H1 (cell line): ENCODE measurements around the gene LCN9. TPM values are rescaled to one million over a fixed set of nuclear protein-coding genes. Genes with fewer than 3 reads are reported as not detected.

ENCODE experiments used
- CTCF ChIA-PET: fragments of 300-600 bp; sonication (Branson Sonifier 250); formaldehyde crosslinking; loops from one replicate; lab custom pipeline; 2021; ENCODE audit not compliant: partially characterized antibody; lab: Charles Lee
- POLR2A ChIA-PET: fragments of 300-600 bp; sonication (Branson Sonifier 250); formaldehyde crosslinking; loops from one replicate; lab custom pipeline; 2021; ENCODE audit warnings: inconsistent platforms; ENCODE audit not compliant: partially characterized antibody; lab: Charles Lee
- DNase-seq, 2 experiments: peaks; one replicate each; pipeline versions ENCODE4 v3.0.0 to v3.0.0-alpha.2; 2010 to 2022; ENCODE audit warnings: low spot score in 2 of 2, low read depth in 1 of 2, mixed read lengths in 1 of 2
- FAIRE-seq: peaks from 2 replicates; lab custom pipeline; 2011; peaks lifted over from hg19 to GRCh38; lab: Jason Lieb, UNC
- H2AFZ ChIP-seq: 2 replicates; pipeline ENCODE4 v1.8.1; 2012; ENCODE audit warnings: low read length, inconsistent platforms
- H2AK5ac ChIP-seq: 2 replicates; pipeline ENCODE4 v1.6.1; 2013; ENCODE audit warnings: low read depth, low read length
- H2BK120ac ChIP-seq: replicated peaks from 2 replicates; pipeline ENCODE3; 2013; ENCODE audit warnings: low read depth, low read length, inconsistent platforms
- H2BK12ac ChIP-seq: 2 replicates; pipeline ENCODE4 v1.6.1; 2013; ENCODE audit warnings: low read depth, low read length
- H2BK15ac ChIP-seq: 2 replicates; pipeline ENCODE4 v1.6.1; 2013; ENCODE audit warnings: low read length
- H2BK20ac ChIP-seq: 2 replicates; pipeline ENCODE4 v1.6.1; 2013; ENCODE audit warnings: low read length
- H2BK5ac ChIP-seq: 2 replicates; pipeline ENCODE4 v1.6.1; 2013; ENCODE audit warnings: low read depth, low read length
- H3K14ac ChIP-seq: 2 replicates; pipeline ENCODE4 v1.6.1; 2013; ENCODE audit warnings: inconsistent platforms; ENCODE audit not compliant: insufficient read length
- H3K18ac ChIP-seq: 2 replicates; pipeline ENCODE4 v1.6.1; 2013; ENCODE audit warnings: low read length; ENCODE audit errors: extremely low read depth
- H3K23ac ChIP-seq: 2 replicates; pipeline ENCODE4 v1.6.1; 2013; ENCODE audit warnings: inconsistent platforms; ENCODE audit not compliant: insufficient read length
- H3K23me2 ChIP-seq: 2 replicates; pipeline ENCODE4 v1.6.1; 2013; ENCODE audit warnings: low read depth, low read length
- H3K27ac ChIP-seq: 2 replicates; pipeline ENCODE4 v1.6.1; 2011; ENCODE audit warnings: low read depth, low read length, inconsistent platforms
- H3K27me3 ChIP-seq, 4 experiments: replicated peaks in 1 of 4; 1 replicate in 1 of 4; 2 replicates in 3 of 4; pipeline versions ENCODE4 v1.6.1 to v1.8.1; 2011 to 2013; ENCODE audit warnings: low read length in 3 of 4, mild to moderate bottlenecking in 3 of 4, inconsistent platforms in 2 of 4, mixed read lengths in 2 of 4, moderate library complexity in 1 of 4; ENCODE audit not compliant: control insufficient read depth in 3 of 4, insufficient read depth in 3 of 4; ENCODE audit errors: extremely low read depth in 1 of 4
- H3K36me3 ChIP-seq, 4 experiments: 2 replicates each; pipeline versions ENCODE4 v1.6.1 to v1.8.1; 2011 to 2013; ENCODE audit warnings: mild to moderate bottlenecking in 4 of 4, low read length in 3 of 4, moderate library complexity in 2 of 4, control low read depth in 1 of 4, inconsistent platforms in 1 of 4; ENCODE audit not compliant: insufficient read depth in 4 of 4, control insufficient read depth in 2 of 4
- H3K4ac ChIP-seq: replicated peaks from 2 replicates; pipeline ENCODE3; 2013; ENCODE audit warnings: low read length, low read depth, mixed read lengths, inconsistent platforms; ENCODE audit not compliant: insufficient read length
- H3K4me1 ChIP-seq, 4 experiments: replicated peaks in 1 of 4; 1 replicate in 1 of 4; 2 replicates in 3 of 4; pipeline versions ENCODE4 v1.6.1 to v1.8.1; 2011 to 2013; ENCODE audit warnings: low read length in 3 of 4, inconsistent platforms in 2 of 4, mixed read lengths in 1 of 4; ENCODE audit not compliant: insufficient read depth in 4 of 4, control insufficient read depth in 3 of 4
- H3K4me2 ChIP-seq, 2 experiments: 2 replicates each; pipeline versions ENCODE4 v1.6.1 to v1.8.1; 2011 to 2013; ENCODE audit warnings: low read depth in 2 of 2, low read length in 2 of 2, control low read depth in 1 of 2, inconsistent platforms in 1 of 2, mild to moderate bottlenecking in 1 of 2; ENCODE audit not compliant: insufficient read depth in 1 of 2
- H3K4me3 ChIP-seq, 4 experiments: fragments of 200-600, 300-600 bp in 1 of 4; sonication (generic), shearing (Covaris generic), sonication (Bioruptor Twin) in 1 of 4; 2 replicates each; pipeline versions ENCODE4 v1.5.1 to v1.8.1; 2011 to 2016; ENCODE audit warnings: low read length in 4 of 4, low read depth in 3 of 4, control low read depth in 2 of 4, inconsistent platforms in 2 of 4, mild to moderate bottlenecking in 2 of 4, mixed read lengths in 1 of 4, moderate library complexity in 1 of 4; ENCODE audit not compliant: insufficient read depth in 2 of 4; ENCODE audit errors: extremely low read depth in 1 of 4
- H3K56ac ChIP-seq: replicated peaks from 2 replicates; pipeline ENCODE3; 2013; ENCODE audit warnings: low read depth, mild to moderate bottlenecking, mixed read lengths, low read length, inconsistent platforms; ENCODE audit not compliant: insufficient read length
- H3K79me1 ChIP-seq: 2 replicates; pipeline ENCODE4 v1.6.1; 2013; ENCODE audit warnings: low read depth, low read length, control low read depth
- H3K79me2 ChIP-seq, 2 experiments: 2 replicates each; pipeline versions ENCODE4 v1.6.1 to v1.8.1; 2012 to 2013; ENCODE audit warnings: low read length in 2 of 2, mild to moderate bottlenecking in 2 of 2, inconsistent platforms in 1 of 2; ENCODE audit not compliant: insufficient read depth in 2 of 2, control insufficient read depth in 1 of 2
- H3K9ac ChIP-seq, 4 experiments: replicated peaks in 1 of 4; 1 replicate in 1 of 4; 2 replicates in 3 of 4; pipeline versions ENCODE4 v1.6.1 to v1.8.1; 2011 to 2013; ENCODE audit warnings: low read depth in 3 of 4, low read length in 3 of 4, control low read depth in 2 of 4, mild to moderate bottlenecking in 2 of 4, moderate library complexity in 2 of 4, inconsistent platforms in 1 of 4; ENCODE audit errors: extremely low read depth in 1 of 4
- H3K9me3 ChIP-seq, 2 experiments: 2 replicates each; pipeline versions ENCODE4 v1.6.1 to v1.8.1; 2012 to 2013; ENCODE audit warnings: mild to moderate bottlenecking in 2 of 2, moderate library complexity in 2 of 2, control low read depth in 1 of 2, inconsistent platforms in 1 of 2, low read depth in 1 of 2, low read length in 1 of 2, mixed read lengths in 1 of 2; ENCODE audit not compliant: insufficient read depth in 2 of 2
- H4K20me1 ChIP-seq, 2 experiments: replicated peaks in 1 of 2; 2 replicates each; pipeline versions ENCODE3 to v1.8.1; 2011 to 2013; ENCODE audit warnings: inconsistent platforms in 2 of 2, low read length in 2 of 2, mild to moderate bottlenecking in 1 of 2; ENCODE audit not compliant: insufficient read depth in 2 of 2, control insufficient read depth in 1 of 2
- H4K5ac ChIP-seq: 2 replicates; pipeline ENCODE4 v1.6.1; 2013; ENCODE audit warnings: low read length, low read depth, mixed read lengths, inconsistent platforms; ENCODE audit not compliant: insufficient read length
- H4K8ac ChIP-seq: 2 replicates; pipeline ENCODE4 v1.8.0; 2013; ENCODE audit warnings: mild to moderate bottlenecking, moderate library complexity, low read length, inconsistent platforms; ENCODE audit not compliant: insufficient read depth; ENCODE audit errors: extremely low read depth
- H4K91ac ChIP-seq: replicated peaks from 2 replicates; pipeline ENCODE3; 2013; ENCODE audit warnings: low read length, mixed read lengths, inconsistent platforms; ENCODE audit not compliant: insufficient read length
- ATF2 ChIP-seq: IDR thresholded peaks from 2 replicates; pipeline ENCODE4 v1.6.1; 2012; ENCODE audit warnings: low read length, inconsistent platforms
- CHD2 ChIP-seq: IDR thresholded peaks from 2 replicates; pipeline ENCODE4 v1.6.1; 2012; ENCODE audit warnings: low read length, improper control_type of control experiment
- HDAC6 ChIP-seq: IDR thresholded peaks from one replicate; pipeline ENCODE4 v1.7.1; 2012; ENCODE audit warnings: low read depth, mild to moderate bottlenecking, inconsistent platforms, low read length, moderate library complexity
- KDM1A ChIP-seq: fragments of 200-600, 300-600 bp; sonication (generic); IDR thresholded peaks from 2 replicates; pipeline ENCODE4 v1.7.1; 2016; ENCODE audit warnings: mild to moderate bottlenecking, low read length, borderline replicate concordance
- MAX ChIP-seq: IDR thresholded peaks from 2 replicates; pipeline ENCODE4 v1.6.1; 2012; ENCODE audit warnings: inconsistent platforms
- POLR2A ChIP-seq, 2 experiments: IDR thresholded peaks; 1 replicate in 1 of 2; 2 replicates in 1 of 2; pipeline ENCODE4 v1.6.1; 2011; ENCODE audit warnings: low read depth in 2 of 2, low read length in 2 of 2, mild to moderate bottlenecking in 2 of 2; ENCODE audit errors: control extremely low read depth in 1 of 2
- RAD21 ChIP-seq, 2 experiments: IDR thresholded peaks in 1 of 2; conservative IDR thresholded peaks in 1 of 2; 2 replicates each; pipeline ENCODE4 v1.6.1; 2011; ENCODE audit warnings: low read depth in 2 of 2, low read length in 2 of 2, improper control_type of control experiment in 1 of 2, inconsistent platforms in 1 of 2, mild to moderate bottlenecking in 1 of 2, moderate library complexity in 1 of 2
- RBBP5 ChIP-seq: IDR thresholded peaks from 2 replicates; pipeline ENCODE4 v1.7.1; 2012; ENCODE audit warnings: low read depth, mild to moderate bottlenecking, inconsistent platforms, low read length, moderate library complexity, borderline replicate concordance
- RNF2 ChIP-seq: fragments of 200-900, 300-1000 bp; sonication (generic); IDR thresholded peaks from 2 replicates; pipeline ENCODE4 v1.7.1; 2016; ENCODE audit warnings: borderline replicate concordance, low read depth, mild to moderate bottlenecking, antibody characterized with exemption, low read length; ENCODE audit not compliant: poor library complexity, severe bottlenecking; ENCODE audit errors: missing control alignments
- SAP30 ChIP-seq: fragments of 300-600 bp; sonication (generic); IDR thresholded peaks from 2 replicates; pipeline ENCODE4 v1.7.1; 2012; ENCODE audit warnings: low read length, moderate library complexity, mild to moderate bottlenecking, inconsistent platforms; ENCODE audit not compliant: insufficient read depth, insufficient replicate concordance
- SIX5 ChIP-seq: IDR thresholded peaks from 2 replicates; pipeline ENCODE4 v1.6.1; 2011; ENCODE audit warnings: mild to moderate bottlenecking, low read depth, low read length
- TBP ChIP-seq: IDR thresholded peaks from 2 replicates; pipeline ENCODE4 v1.6.1; 2011; ENCODE audit warnings: low read depth, low read length, improper control_type of control experiment
- WGBS, 2 experiments: shearing (Covaris generic) in 1 of 2; methylation state at CpG; one replicate each; pipeline versions ENCODE4 v1.1.6 to v1.1.7; 2013 to 2015; ENCODE audit warnings: low lambda C conversion rate in 2 of 2, mixed read lengths in 2 of 2, inconsistent platforms in 1 of 2, low coverage in 1 of 2, missing lambda C conversion rate in 1 of 2; ENCODE audit not compliant: insufficient replicate concordance in 2 of 2, insufficient coverage in 1 of 2, insufficient read length in 1 of 2; ENCODE audit errors: extremely low coverage in 1 of 2, missing lambda C conversion rate in 1 of 2; 5-methylcytosine and 5-hydroxymethylcytosine counted together
- polyA plus RNA-seq, 7 experiments: library from polyadenylated mRNA; depleted of rRNA in 3 of 7; stranded (reverse) in 5 of 7; unstranded in 2 of 7; fragments of >200 nt in 5 of 7; fragments of 200-250 nt in 2 of 7; gene quantifications; 1 replicate in 5 of 7; 2 replicates in 1 of 7; 4 replicates in 1 of 7; pipeline versions ENCODE4 v1.2.1 to v1.2.3, GENCODE V29; 2011 to 2013; ENCODE audit warnings: missing spikeins in 2 of 7, mixed read lengths in 2 of 7
- total RNA-seq: library from RNA; stranded (reverse); fragmentation: NEBNext Ultra II Directional; extraction: Animal tissue kit (Norgen Biotek cat#: 25700); gene quantifications from 2 replicates; pipeline ENCODE4 v1.2.1, GENCODE V29; 2021

The LCN9 gene
- total and polyA plus RNA-seq, 2 of the 8 experiments (the other 6 are each of a cell fraction or from before 2014, with no cell fraction given), result 2.3 to 3.1 TPM

- Histone ChIP-seq H3K4ac (no peak overlapping the region), H4K5ac (no peak overlapping the region), H2BK120ac (no peak overlapping the region), H2BK12ac (no peak overlapping the region), H3K79me2 (no peaks in the 10 kb centered on the region), H2BK15ac (no peak overlapping the region), H3K56ac (no peak overlapping the region), H4K20me1 (no peaks in the 10 kb centered on the region), H3K4me2 (no peak overlapping the region), H2BK20ac (no peak overlapping the region), H3K14ac (no peak overlapping the region), H3K9ac (no peak overlapping the region), H3K79me1 (no peaks in the 10 kb centered on the region), H3K4me3 (no peak overlapping the region), H4K91ac (no peak overlapping the region), H3K18ac (no peak overlapping the region), H3K27ac (no peak overlapping the region), H3K4me1 (peaks cover 0 to 8% (median 2%) of the 10 kb centered on the region in 4 experiments; a peak in 3 of 7 replicates), H2BK5ac (no peak overlapping the region), H2AFZ (no peak overlapping the region), H3K36me3 (peaks cover 0 to 40% (median 4%) of the 10 kb centered on the region in 4 experiments; a peak in 5 of 8 replicates), H3K23me2 (no peaks in the 10 kb centered on the region), H3K23ac (no peak overlapping the region), H4K8ac (no peak overlapping the region), H2AK5ac (no peak overlapping the region), H3K27me3 (no peaks in the 10 kb centered on the region), H3K9me3 (peaks cover 32 to 42% of the 10 kb centered on the region in 2 experiments)
- DNase-seq (no peak), FAIRE-seq (no peak)
- WGBS, 2 experiments, result 94% methylated on average over 13 of the region's 13 CpGs; no CpG with 5 or more reads in 1 of the 2 experiments
- CTCF ChIA-PET, result no interaction called here
- no peak for TF ChIP-seq ATF2
- TF ChIP-seq KDM1A, result no peak
- no peak for TF ChIP-seq RNF2
- TF ChIP-seq SIX5, result no peak
- TF ChIP-seq CHD2, result no peak
- TF ChIP-seq POLR2A (IDR thresholded peaks at IDR 0.05; ENCODE audit: control extremely low read depth in 1 of 2, low read depth in 2 of 2, low read length in 2 of 2), result no peak
- no peak for TF ChIP-seq HDAC6
- TF ChIP-seq SAP30, result no peak
- no peak for TF ChIP-seq TBP
- TF ChIP-seq RAD21 (IDR thresholded peaks at IDR 0.05 in 1 of 2, conservative IDR thresholded peaks at IDR 0.05 in 1 of 2; ENCODE audit: low read depth in 2 of 2, low read length in 2 of 2), result no peak
- TF ChIP-seq RBBP5, result no peak
- TF ChIP-seq MAX, result no peak
- POLR2A ChIA-PET, result no interaction called here
Observed at GRCh38 chr9:135659252-135659651, 3.9 kb upstream of the LCN9 start.
